ENCODE measurements around the gene FZD2.
"Not testable (repeated sequence)": the region's sequence is repeated elsewhere in the genome, so short reads cannot be mapped to it uniquely, and the experiment has no call there.

GRCh38 chr17:44568311-44568944 is 11.1 kb downstream of the FZD2 start:
- TF ChIP-seq EP300 (IDR thresholded peaks at IDR 0.05; ENCODE audit: low read length): not testable (repeated sequence)
- TF ChIP-seq, protein P1, sequence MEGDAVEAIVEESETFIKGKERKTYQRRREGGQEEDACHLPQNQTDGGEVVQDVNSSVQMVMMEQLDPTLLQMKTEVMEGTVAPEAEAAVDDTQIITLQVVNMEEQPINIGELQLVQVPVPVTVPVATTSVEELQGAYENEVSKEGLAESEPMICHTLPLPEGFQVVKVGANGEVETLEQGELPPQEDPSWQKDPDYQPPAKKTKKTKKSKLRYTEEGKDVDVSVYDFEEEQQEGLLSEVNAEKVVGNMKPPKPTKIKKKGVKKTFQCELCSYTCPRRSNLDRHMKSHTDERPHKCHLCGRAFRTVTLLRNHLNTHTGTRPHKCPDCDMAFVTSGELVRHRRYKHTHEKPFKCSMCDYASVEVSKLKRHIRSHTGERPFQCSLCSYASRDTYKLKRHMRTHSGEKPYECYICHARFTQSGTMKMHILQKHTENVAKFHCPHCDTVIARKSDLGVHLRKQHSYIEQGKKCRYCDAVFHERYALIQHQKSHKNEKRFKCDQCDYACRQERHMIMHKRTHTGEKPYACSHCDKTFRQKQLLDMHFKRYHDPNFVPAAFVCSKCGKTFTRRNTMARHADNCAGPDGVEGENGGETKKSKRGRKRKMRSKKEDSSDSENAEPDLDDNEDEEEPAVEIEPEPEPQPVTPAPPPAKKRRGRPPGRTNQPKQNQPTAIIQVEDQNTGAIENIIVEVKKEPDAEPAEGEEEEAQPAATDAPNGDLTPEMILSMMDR (IDR thresholded peaks at IDR 0.05 in 2 of 3, conservative IDR thresholded peaks at IDR 0.05 in 1 of 3; ENCODE audit: insufficient read depth in 2 of 3, low read depth in 1 of 3, low read length in 3 of 3): not testable (repeated sequence)

All from K562 (cell line).